Measurements from ENCODE around the gene DOCK8. TPM values are rescaled to one million over a fixed set of nuclear protein-coding genes. Genes with fewer than 3 reads are reported as not detected.

The DOCK8 gene
- total and polyA plus RNA-seq, 10 of the 15 experiments (the other 5 are each of a cell fraction or from before 2014, with no cell fraction given) = 35.4 to 100 (median 44.7) TPM

DNA sequence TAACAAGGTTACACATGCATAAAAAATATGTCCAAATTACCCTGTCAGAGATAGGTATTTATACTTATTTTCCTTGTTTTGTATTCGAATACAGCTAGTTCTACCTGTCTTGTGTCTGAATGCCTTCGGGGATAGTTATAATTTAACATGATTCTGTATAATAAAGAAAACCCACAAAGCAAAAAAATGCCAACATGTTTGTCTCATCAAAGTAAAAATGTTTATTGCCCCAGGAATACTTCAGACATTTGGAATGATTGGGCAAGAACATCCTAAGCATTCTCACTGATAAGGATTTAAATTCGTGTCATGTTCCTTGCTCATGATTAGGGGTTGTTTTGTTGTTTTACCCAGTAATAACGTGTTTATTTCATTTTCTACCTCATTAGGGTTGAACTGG is 74.5 kb downstream of the DOCK8 start:
- Histone ChIP-seq H3K9ac (ENCODE audit: control insufficient read depth, insufficient read depth, low read length) (no peak overlapping the region), H3K4me1 (ENCODE audit: control insufficient read depth, insufficient read depth, low read length) (no peaks in the 10 kb centered on the region), H2AFZ (ENCODE audit: control insufficient read depth, low read depth, low read length) (no peak overlapping the region), H3K4me2 (ENCODE audit: control insufficient read depth, insufficient read depth) (no peak overlapping the region), H3K4me3 (no peak overlapping the region), H4K20me1 (ENCODE audit: control insufficient read depth, insufficient read depth) (no peaks in the 10 kb centered on the region), H3K9me3 (replicated peaks; ENCODE audit: control insufficient read depth, insufficient read depth, low read length) (no peaks in the 10 kb centered on the region), H3K36me3 (ENCODE audit: control insufficient read depth in 2 of 2, insufficient read depth in 2 of 2, low read length in 1 of 2) (peaks cover 7 to 51% of the 10 kb centered on the region in 2 experiments), H3K79me2 (ENCODE audit: control insufficient read depth, insufficient read depth, low read length) (peaks cover 1% of the 10 kb centered on the region; the same call in 1 of the 2 replicates), H3K27ac (ENCODE audit: control insufficient read depth, insufficient read depth) (no peak overlapping the region), H3K27me3 (replicated peaks in 1 of 2; ENCODE audit: control insufficient read depth in 2 of 2, insufficient read depth in 2 of 2, low read length in 1 of 2) (no peaks in the 10 kb centered on the region)
- in situ Hi-C loops (cut with MboI) = no loop called here
- ChIA-PET RAD21 (ENCODE audit: unreplicated experiment) (no interaction called here), SMC1A (ENCODE audit: uncharacterized antibody, unreplicated experiment) (interaction anchor here (3.2 kb wide), 1 partner anchor 12 kb away, joined by 11 read pairs; no protein-coding TSS in a partner anchor), CTCF (interaction anchor here (1.6 kb wide), 1 partner anchor 15 kb away, joined by 4 read pairs; no protein-coding TSS in a partner anchor), POLR2A (interaction anchor here (0.9 kb wide), 1 partner anchor 8 kb away, joined by 3 read pairs; no protein-coding TSS in a partner anchor)
- FAIRE-seq (no peak), DNase-seq (ENCODE audit: low read depth, low spot score) (no peak), ATAC-seq (no peak)
- WGBS (ENCODE audit: insufficient coverage, insufficient replicate concordance, low lambda C conversion rate, missing lambda C conversion rate) = 76% methylated on average over 4 of the region's 4 CpGs
- TF ChIP-seq SUZ12 (IDR thresholded peaks at IDR 0.05; ENCODE audit: unreplicated experiment) = no peak
- intact Hi-C loops (cut with micrococcal nuclease; ENCODE audit: unreplicated experiment) = no loop called here
- no TSS peak for BruUV-seq (replicated peaks)

DNA sequence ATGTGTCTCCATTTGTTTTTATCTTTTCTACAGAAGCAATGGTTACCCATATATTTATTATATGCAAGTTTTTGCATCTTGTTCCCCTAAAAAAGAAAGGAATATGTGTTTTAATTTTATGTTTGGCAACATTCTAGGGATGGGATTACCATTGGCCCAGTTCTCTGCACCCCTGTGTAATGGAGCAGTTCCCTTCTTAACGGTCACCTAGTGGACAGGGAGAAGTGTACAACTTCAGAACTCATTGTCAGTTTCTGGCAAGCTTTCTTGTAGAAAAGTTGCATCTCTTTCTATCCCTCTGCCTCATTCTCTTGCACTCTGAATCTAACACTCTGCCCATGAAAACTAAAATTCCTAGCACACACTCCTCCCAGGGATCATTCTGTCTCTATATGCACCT is 78.2 kb downstream of the DOCK8 start:
- Histone ChIP-seq H3K27me3 (replicated peaks in 1 of 2; ENCODE audit: control insufficient read depth in 2 of 2, insufficient read depth in 2 of 2, low read length in 1 of 2) (no peaks in the 10 kb centered on the region), H3K27ac (ENCODE audit: control insufficient read depth, insufficient read depth) (no peak overlapping the region), H3K9ac (ENCODE audit: control insufficient read depth, insufficient read depth, low read length) (no peak overlapping the region), H3K4me1 (ENCODE audit: control insufficient read depth, insufficient read depth, low read length) (peaks cover 14% of the 10 kb centered on the region), H4K20me1 (ENCODE audit: control insufficient read depth, insufficient read depth) (no peaks in the 10 kb centered on the region), H3K4me3 (no peak overlapping the region), H3K4me2 (ENCODE audit: control insufficient read depth, insufficient read depth) (no peak overlapping the region), H3K36me3 (ENCODE audit: control insufficient read depth in 2 of 2, insufficient read depth in 2 of 2, low read length in 1 of 2) (peaks cover 6 to 49% of the 10 kb centered on the region in 2 experiments), H2AFZ (ENCODE audit: control insufficient read depth, low read depth, low read length) (no peak overlapping the region), H3K9me3 (replicated peaks; ENCODE audit: control insufficient read depth, insufficient read depth, low read length) (no peaks in the 10 kb centered on the region), H3K79me2 (ENCODE audit: control insufficient read depth, insufficient read depth, low read length) (no peaks in the 10 kb centered on the region)
- BruUV-seq (replicated peaks) = no TSS peak
- POLR2A ChIA-PET = no interaction called here
- intact Hi-C loops (cut with micrococcal nuclease; ENCODE audit: unreplicated experiment) = no loop called here
- RAD21 ChIA-PET (ENCODE audit: unreplicated experiment) = no interaction called here
- FAIRE-seq (no peak), ATAC-seq (no peak), DNase-seq (ENCODE audit: low read depth, low spot score) (no peak)
- in situ Hi-C loops (cut with MboI) = no loop called here
- SMC1A ChIA-PET (ENCODE audit: uncharacterized antibody, unreplicated experiment) = interaction anchor here (1.1 to 1.2 kb wide), 2 partner anchors 15 to 77 kb away, joined by 3 to 4 read pairs; no protein-coding TSS in a partner anchor
- TF ChIP-seq ZSCAN29 (IDR thresholded peaks at IDR 0.05) = no peak
- TF ChIP-seq, protein P1, sequence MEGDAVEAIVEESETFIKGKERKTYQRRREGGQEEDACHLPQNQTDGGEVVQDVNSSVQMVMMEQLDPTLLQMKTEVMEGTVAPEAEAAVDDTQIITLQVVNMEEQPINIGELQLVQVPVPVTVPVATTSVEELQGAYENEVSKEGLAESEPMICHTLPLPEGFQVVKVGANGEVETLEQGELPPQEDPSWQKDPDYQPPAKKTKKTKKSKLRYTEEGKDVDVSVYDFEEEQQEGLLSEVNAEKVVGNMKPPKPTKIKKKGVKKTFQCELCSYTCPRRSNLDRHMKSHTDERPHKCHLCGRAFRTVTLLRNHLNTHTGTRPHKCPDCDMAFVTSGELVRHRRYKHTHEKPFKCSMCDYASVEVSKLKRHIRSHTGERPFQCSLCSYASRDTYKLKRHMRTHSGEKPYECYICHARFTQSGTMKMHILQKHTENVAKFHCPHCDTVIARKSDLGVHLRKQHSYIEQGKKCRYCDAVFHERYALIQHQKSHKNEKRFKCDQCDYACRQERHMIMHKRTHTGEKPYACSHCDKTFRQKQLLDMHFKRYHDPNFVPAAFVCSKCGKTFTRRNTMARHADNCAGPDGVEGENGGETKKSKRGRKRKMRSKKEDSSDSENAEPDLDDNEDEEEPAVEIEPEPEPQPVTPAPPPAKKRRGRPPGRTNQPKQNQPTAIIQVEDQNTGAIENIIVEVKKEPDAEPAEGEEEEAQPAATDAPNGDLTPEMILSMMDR (IDR thresholded peaks at IDR 0.05 in 2 of 3, conservative IDR thresholded peaks at IDR 0.05 in 1 of 3; ENCODE audit: control insufficient read depth in 2 of 3, extremely low read depth in 1 of 3, insufficient read depth in 1 of 3, low read depth in 3 of 3, low read length in 3 of 3) = 0 out of 6 replicates have a peak, but pooled peaks of 1 of the 3 experiments have one; percentile 3
- WGBS (ENCODE audit: insufficient coverage, insufficient replicate concordance, low lambda C conversion rate, missing lambda C conversion rate) = 6% methylated on average over 1 of the region's 1 CpG
- CTCF ChIA-PET = interaction anchor here (1.3 to 1.7 kb wide), 2 partner anchors 13 to 88 kb away, joined by 3 to 5 read pairs; no protein-coding TSS in a partner anchor

Measured in GM12878 (cell line).